ENCODE results near the gene EBF3. TPM values are rescaled to one million over a fixed set of nuclear protein-coding genes. Genes with fewer than 3 reads are reported as not detected.

Gene EBF3
- total RNA-seq, 1 donor from 2014 or later: 0.07 TPM

DNA sequence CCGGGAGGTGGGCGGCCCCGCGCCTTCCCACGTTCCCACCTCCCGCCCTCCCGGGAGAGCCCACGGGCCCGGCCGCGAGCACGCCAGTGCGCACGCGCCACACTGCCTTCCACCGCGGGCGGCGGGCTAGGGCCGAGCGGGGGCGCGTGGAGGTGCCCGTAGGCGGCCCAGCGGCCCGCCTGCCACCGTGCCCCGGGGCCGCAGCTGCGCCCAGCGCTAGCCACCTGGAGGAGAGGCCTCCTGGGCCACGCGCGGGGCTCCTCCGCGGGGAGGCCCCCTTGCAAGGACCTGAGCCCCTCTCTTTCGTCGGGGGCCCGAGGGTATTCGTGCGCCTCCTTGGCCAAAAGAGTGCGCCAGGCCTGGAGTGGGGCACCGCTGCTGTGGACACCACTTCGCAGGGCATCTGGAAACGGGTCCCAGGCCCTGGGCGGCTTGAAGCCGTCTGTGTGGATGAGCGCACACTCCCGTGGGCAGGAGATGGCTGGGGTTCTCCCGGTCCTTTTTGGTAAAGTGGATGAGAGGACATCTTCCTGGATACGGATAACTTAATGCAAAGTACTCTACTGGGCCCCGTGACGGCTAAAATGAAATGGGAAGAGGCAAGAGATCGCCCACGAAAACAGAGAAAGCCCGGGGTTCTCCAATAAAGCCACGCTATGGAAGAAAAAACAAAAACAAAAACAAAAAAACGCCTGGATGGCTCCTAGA, 9.0 kb upstream of the EBF3 start:
- Histone ChIP-seq H3K4me2 (ENCODE audit: low read length) (no peak overlapping the region), H3K36me3 (ENCODE audit: insufficient read depth, low read length) (no peaks in the 10 kb centered on the region), H2AFZ (ENCODE audit: low read depth, low read length) (no peak overlapping the region), H3K9me3 (ENCODE audit: insufficient read depth, low read depth, low read length) (no peaks in the 10 kb centered on the region), H3K79me2 (ENCODE audit: insufficient read depth, low read length) (no peaks in the 10 kb centered on the region), H3K27ac (ENCODE audit: low read depth, low read length) (no peak overlapping the region), H4K20me1 (ENCODE audit: insufficient read depth, low read length) (no peaks in the 10 kb centered on the region), H3K4me3 (ENCODE audit: insufficient read depth, low read depth, low read length) (no peak overlapping the region), H3K4me1 (ENCODE audit: insufficient read depth, low read length) (no peaks in the 10 kb centered on the region), H3K27me3 (ENCODE audit: insufficient read depth, low read length) (peaks cover 53% of the 10 kb centered on the region), H3K9ac (ENCODE audit: low read length) (no peak overlapping the region)
- Mint-ChIP-seq H3K27ac (ENCODE audit: unreplicated experiment) (no peak overlapping the region), H3K9me3 (ENCODE audit: unreplicated experiment) (peaks cover 23% of the 10 kb centered on the region), H3K4me3 (ENCODE audit: unreplicated experiment) (no peak overlapping the region), H3K36me3 (ENCODE audit: low read depth, unreplicated experiment) (no peaks in the 10 kb centered on the region), H3K27me3 (ENCODE audit: low read depth, unreplicated experiment) (peaks cover 73% of the 10 kb centered on the region), H3K4me1 (ENCODE audit: low read depth, unreplicated experiment) (peaks cover 2% of the 10 kb centered on the region)
- TF ChIP-seq EZH2 (IDR thresholded peaks at IDR 0.05; ENCODE audit: insufficient read depth, low read length): peak; percentile 23
- TF ChIP-seq, protein P1, sequence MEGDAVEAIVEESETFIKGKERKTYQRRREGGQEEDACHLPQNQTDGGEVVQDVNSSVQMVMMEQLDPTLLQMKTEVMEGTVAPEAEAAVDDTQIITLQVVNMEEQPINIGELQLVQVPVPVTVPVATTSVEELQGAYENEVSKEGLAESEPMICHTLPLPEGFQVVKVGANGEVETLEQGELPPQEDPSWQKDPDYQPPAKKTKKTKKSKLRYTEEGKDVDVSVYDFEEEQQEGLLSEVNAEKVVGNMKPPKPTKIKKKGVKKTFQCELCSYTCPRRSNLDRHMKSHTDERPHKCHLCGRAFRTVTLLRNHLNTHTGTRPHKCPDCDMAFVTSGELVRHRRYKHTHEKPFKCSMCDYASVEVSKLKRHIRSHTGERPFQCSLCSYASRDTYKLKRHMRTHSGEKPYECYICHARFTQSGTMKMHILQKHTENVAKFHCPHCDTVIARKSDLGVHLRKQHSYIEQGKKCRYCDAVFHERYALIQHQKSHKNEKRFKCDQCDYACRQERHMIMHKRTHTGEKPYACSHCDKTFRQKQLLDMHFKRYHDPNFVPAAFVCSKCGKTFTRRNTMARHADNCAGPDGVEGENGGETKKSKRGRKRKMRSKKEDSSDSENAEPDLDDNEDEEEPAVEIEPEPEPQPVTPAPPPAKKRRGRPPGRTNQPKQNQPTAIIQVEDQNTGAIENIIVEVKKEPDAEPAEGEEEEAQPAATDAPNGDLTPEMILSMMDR (IDR thresholded peaks at IDR 0.05; ENCODE audit: insufficient read depth, low read depth, low read length): no peak
- no peak for FAIRE-seq
- no peak for DNase-seq (ENCODE audit: low read depth)

DNA sequence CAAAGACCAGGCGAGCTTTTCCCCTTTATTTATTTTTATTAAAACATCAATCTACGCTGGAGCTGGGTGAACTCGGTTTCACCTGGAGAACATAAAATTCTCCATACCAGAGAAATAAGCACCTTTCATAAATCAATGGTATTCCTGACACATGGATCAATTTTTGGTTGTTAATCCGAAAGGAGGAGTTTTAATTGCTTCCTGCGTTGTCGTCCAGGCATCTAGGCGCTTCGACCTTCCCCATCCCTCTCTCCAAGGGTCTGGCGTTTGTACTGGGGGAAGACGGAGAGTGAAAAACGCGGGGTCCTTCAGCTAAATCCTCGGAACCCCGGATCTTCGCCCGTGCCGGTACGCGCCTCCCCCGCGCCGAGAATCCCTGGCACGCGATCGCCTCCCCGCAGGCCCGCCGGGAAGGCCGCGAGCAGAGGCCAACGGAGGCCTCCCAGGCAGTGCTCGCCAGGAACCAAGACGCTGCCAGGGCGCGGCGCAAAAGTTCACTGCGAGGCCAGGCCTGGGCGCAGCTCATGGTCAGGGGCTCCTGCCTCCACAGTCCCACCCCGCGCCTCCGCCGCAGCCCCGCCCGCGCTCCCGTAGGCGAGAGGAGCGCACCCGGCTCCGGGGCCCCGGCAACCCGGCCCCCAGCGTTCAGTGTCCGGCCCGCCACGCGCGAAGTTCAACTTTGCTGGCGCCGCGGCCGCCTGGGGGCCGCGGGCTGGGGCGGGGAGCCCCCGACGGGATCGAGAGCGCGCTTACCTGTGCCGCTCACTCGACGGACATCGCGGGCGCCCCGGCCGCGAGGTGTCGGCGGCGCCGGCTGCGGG, 8.3 kb upstream of the EBF3 start:
- Histone ChIP-seq H3K27me3 (ENCODE audit: insufficient read depth, low read length) (peaks cover 59% of the 10 kb centered on the region), H3K9ac (ENCODE audit: low read length) (no peak overlapping the region), H2AFZ (ENCODE audit: low read depth, low read length) (no peak overlapping the region), H3K4me2 (ENCODE audit: low read length) (peak overlapping the region; percentile 29), H3K4me3 (ENCODE audit: insufficient read depth, low read depth, low read length) (no peak overlapping the region), H3K79me2 (ENCODE audit: insufficient read depth, low read length) (no peaks in the 10 kb centered on the region), H3K36me3 (ENCODE audit: insufficient read depth, low read length) (no peaks in the 10 kb centered on the region), H3K4me1 (ENCODE audit: insufficient read depth, low read length) (no peaks in the 10 kb centered on the region), H4K20me1 (ENCODE audit: insufficient read depth, low read length) (no peaks in the 10 kb centered on the region), H3K9me3 (ENCODE audit: insufficient read depth, low read depth, low read length) (no peaks in the 10 kb centered on the region), H3K27ac (ENCODE audit: low read depth, low read length) (no peak overlapping the region)
- Mint-ChIP-seq H3K27ac (ENCODE audit: unreplicated experiment) (peak overlapping the region; percentile 59), H3K4me3 (ENCODE audit: unreplicated experiment) (peak overlapping the region; percentile 54), H3K4me1 (ENCODE audit: low read depth, unreplicated experiment) (peaks cover 2% of the 10 kb centered on the region), H3K9me3 (ENCODE audit: unreplicated experiment) (peaks cover 18% of the 10 kb centered on the region), H3K36me3 (ENCODE audit: low read depth, unreplicated experiment) (no peaks in the 10 kb centered on the region), H3K27me3 (ENCODE audit: low read depth, unreplicated experiment) (peaks cover 68% of the 10 kb centered on the region)
- TF ChIP-seq, protein P1 (IDR thresholded peaks at IDR 0.05; ENCODE audit: insufficient read depth, low read depth, low read length): no peak
- TF ChIP-seq EZH2 (IDR thresholded peaks at IDR 0.05; ENCODE audit: insufficient read depth, low read length): peak; percentile 93
- no peak for FAIRE-seq
- no peak for DNase-seq (ENCODE audit: low read depth)

All from astrocyte (in vitro differentiated cells and primary cell).